IgD-negative memory B cell (primary cell): ENCODE data around the gene CCDC85C. TPM values are rescaled to one million over a fixed set of nuclear protein-coding genes. Genes with fewer than 3 reads are reported as not detected.

ENCODE experiments used
- H3K27ac Mint-ChIP-seq, 3 donors: one replicate each; pipeline ENCODE4 v1.8.0; 2020 to 2022; ENCODE audit warnings: mild to moderate bottlenecking in 3 of 3, mixed read lengths in 3 of 3, moderate library complexity in 1 of 3
- H3K27me3 Mint-ChIP-seq: one replicate; pipeline ENCODE4 v1.8.0; 2021; ENCODE audit warnings: mixed read lengths
- H3K36me3 Mint-ChIP-seq: one replicate; pipeline ENCODE4 v1.8.0; 2020; ENCODE audit warnings: mild to moderate bottlenecking, mixed read lengths
- H3K4me1 Mint-ChIP-seq, 3 donors: one replicate each; pipeline ENCODE4 v1.8.0; 2020 to 2022; ENCODE audit warnings: mixed read lengths in 3 of 3, mild to moderate bottlenecking in 1 of 3
- H3K4me3 Mint-ChIP-seq, 4 donors: one replicate each; pipeline ENCODE4 v1.8.0; 2020 to 2022; ENCODE audit warnings: mild to moderate bottlenecking in 4 of 4, mixed read lengths in 4 of 4, moderate library complexity in 3 of 4
- H3K9me3 Mint-ChIP-seq, 3 donors: one replicate each; pipeline ENCODE4 v1.8.0; 2020 to 2021; ENCODE audit warnings: mixed read lengths in 3 of 3, mild to moderate bottlenecking in 1 of 3
- polyA plus RNA-seq: library from polyadenylated mRNA; unstranded; fragments of 300-500 nt; fragmentation: Illumina TruSeq; gene quantifications from one replicate; pipeline ENCODE4 v1.2.3, GENCODE V29; 2021

The CCDC85C gene
- polyA plus RNA-seq, 1 donor from 2014 or later: 0.20 TPM

- Mint-ChIP-seq H3K27me3 (peaks cover 5% of the 10 kb centered on the region), H3K9me3 (no peaks in the 10 kb centered on the region), H3K36me3 (no peaks in the 10 kb centered on the region), H3K4me3 (no peak overlapping the region), H3K27ac (no peak overlapping the region), H3K4me1 (peaks cover 0 to 8% (median 4%) of the 10 kb centered on the region in 3 donors)
Observed at GRCh38 chr14:99569725-99570543, 34.1 kb downstream of the CCDC85C start.

GRCh38 chr14:99568567-99569560 lies 35.1 kb downstream of the CCDC85C start:
- Mint-ChIP-seq H3K27ac (no peak overlapping the region), H3K4me3 (no peak overlapping the region), H3K9me3 (no peaks in the 10 kb centered on the region)

GRCh38 chr14:99566390-99567354 lies 37.3 kb downstream of the CCDC85C start:
- Mint-ChIP-seq H3K27me3 (peaks cover 3% of the 10 kb centered on the region), H3K36me3 (no peaks in the 10 kb centered on the region), H3K9me3 (no peaks in the 10 kb centered on the region), H3K4me3 (no peak overlapping the region), H3K4me1 (peaks cover 0 to 5% (median 2%) of the 10 kb centered on the region in 3 donors), H3K27ac (no peak overlapping the region)

More at GRCh38 chr14:99568567-99569560, 35.1 kb downstream of the CCDC85C start:
- H3K4me1 Mint-ChIP-seq: peaks cover 0 to 8% (median 4%) of the 10 kb centered on the region in 3 donors
- H3K36me3 Mint-ChIP-seq: no peaks in the 10 kb centered on the region
- peaks cover 3% of the 10 kb centered on the region for H3K27me3 Mint-ChIP-seq

GRCh38 chr14:99566009-99566389 lies 38.0 kb downstream of the CCDC85C start:
- H3K27ac Mint-ChIP-seq: no peak overlapping the region
- no peaks in the 10 kb centered on the region for H3K9me3 Mint-ChIP-seq
- H3K27me3 Mint-ChIP-seq: peaks cover 3% of the 10 kb centered on the region
- H3K36me3 Mint-ChIP-seq: no peaks in the 10 kb centered on the region
- peaks cover 0 to 5% (median 2%) of the 10 kb centered on the region in 3 donors for H3K4me1 Mint-ChIP-seq
- no peak overlapping the region for H3K4me3 Mint-ChIP-seq

- H3K4me3 Mint-ChIP-seq: no peak overlapping the region
- H3K27ac Mint-ChIP-seq: no peak overlapping the region
- H3K27me3 Mint-ChIP-seq: peaks cover 3% of the 10 kb centered on the region
- H3K4me1 Mint-ChIP-seq: peaks cover 0 to 5% (median 2%) of the 10 kb centered on the region in 3 donors
- no peaks in the 10 kb centered on the region for H3K9me3 Mint-ChIP-seq
- H3K36me3 Mint-ChIP-seq: no peaks in the 10 kb centered on the region
Observed at GRCh38 chr14:99565383-99565782, 38.6 kb downstream of the CCDC85C start.

- H3K4me1 Mint-ChIP-seq: peaks cover 0 to 5% (median 2%) of the 10 kb centered on the region in 3 donors
- H3K27me3 Mint-ChIP-seq: peaks cover 3% of the 10 kb centered on the region
- H3K36me3 Mint-ChIP-seq: no peaks in the 10 kb centered on the region
- H3K27ac Mint-ChIP-seq: no peak overlapping the region
- H3K4me3 Mint-ChIP-seq: no peak overlapping the region
- H3K9me3 Mint-ChIP-seq: no peaks in the 10 kb centered on the region
Observed at GRCh38 chr14:99564926-99565259, 39.1 kb downstream of the CCDC85C start.

GRCh38 chr14:99564256-99564925 lies 39.6 kb downstream of the CCDC85C start:
- H3K4me1 Mint-ChIP-seq: peaks cover 0 to 2% (median 0%) of the 10 kb centered on the region in 3 donors

GRCh38 chr14:99563749-99564129 lies 40.3 kb downstream of the CCDC85C start:
- no peak overlapping the region for H3K27ac Mint-ChIP-seq
- H3K9me3 Mint-ChIP-seq: peaks cover 0 to 1% (median 0%) of the 10 kb centered on the region in 3 donors
- H3K36me3 Mint-ChIP-seq: no peaks in the 10 kb centered on the region
- no peak overlapping the region for H3K4me3 Mint-ChIP-seq
- H3K27me3 Mint-ChIP-seq: peaks cover 5% of the 10 kb centered on the region
- H3K4me1 Mint-ChIP-seq: peaks cover 0 to 2% (median 0%) of the 10 kb centered on the region in 3 donors

More at GRCh38 chr14:99564256-99564925, 39.6 kb downstream of the CCDC85C start:
- Mint-ChIP-seq H3K36me3 (no peaks in the 10 kb centered on the region), H3K27me3 (peaks cover 3% of the 10 kb centered on the region), H3K27ac (no peak overlapping the region), H3K4me3 (no peak overlapping the region), H3K9me3 (no peaks in the 10 kb centered on the region)

- H3K27ac Mint-ChIP-seq: no peak overlapping the region
- peaks cover 3% of the 10 kb centered on the region for H3K27me3 Mint-ChIP-seq
- H3K36me3 Mint-ChIP-seq: no peaks in the 10 kb centered on the region
- peaks cover 0 to 1% (median 0%) of the 10 kb centered on the region in 3 donors for H3K9me3 Mint-ChIP-seq
- H3K4me3 Mint-ChIP-seq: no peak overlapping the region
- peaks cover 0 to 2% (median 0%) of the 10 kb centered on the region in 3 donors for H3K4me1 Mint-ChIP-seq
Observed at GRCh38 chr14:99562856-99563748, 40.9 kb downstream of the CCDC85C start.

GRCh38 chr14:99561864-99562263 lies 42.1 kb downstream of the CCDC85C start:
- Mint-ChIP-seq H3K4me1 (no peaks in the 10 kb centered on the region), H3K27ac (peak overlapping the region in 1 of 3 donors; percentile 3), H3K27me3 (peaks cover 3% of the 10 kb centered on the region), H3K4me3 (peak overlapping the region in 1 of 4 donors; percentile 28), H3K9me3 (peaks cover 0 to 1% (median 0%) of the 10 kb centered on the region in 3 donors), H3K36me3 (no peaks in the 10 kb centered on the region)

- Mint-ChIP-seq H3K4me3 (no peak overlapping the region), H3K9me3 (peaks cover 0 to 1% (median 0%) of the 10 kb centered on the region in 3 donors), H3K27me3 (peaks cover 3% of the 10 kb centered on the region), H3K4me1 (no peaks in the 10 kb centered on the region), H3K36me3 (no peaks in the 10 kb centered on the region), H3K27ac (no peak overlapping the region)
Observed at GRCh38 chr14:99560922-99561683, 42.9 kb downstream of the CCDC85C start.

GRCh38 chr14:99560403-99560802 lies 43.6 kb downstream of the CCDC85C start:
- Mint-ChIP-seq H3K27me3 (peaks cover 3% of the 10 kb centered on the region), H3K4me1 (no peaks in the 10 kb centered on the region), H3K27ac (no peak overlapping the region), H3K36me3 (no peaks in the 10 kb centered on the region), H3K9me3 (peaks cover 0 to 1% (median 0%) of the 10 kb centered on the region in 3 donors), H3K4me3 (no peak overlapping the region)
